ENCODE measurements around the gene ERGIC1.
"Not testable (repeated sequence)": the region's sequence is repeated elsewhere in the genome, so short reads cannot be mapped to it uniquely, and the experiment has no call there.

ERGIC1 gene

GRCh38 chr5:172848419-172848818 lies 14.4 kb downstream of the ERGIC1 start:
- no peak for TF ChIP-seq CTCF (conservative IDR thresholded peaks at IDR 0.05; ENCODE audit: control insufficient read depth, insufficient read depth, low read depth, low read length)
- H3K4me3 ChIP-seq (ENCODE audit: control insufficient read depth, low read depth, low read length), result no peak overlapping the region
- no peak for DNase-seq (ENCODE audit: low read depth)

- DNase-seq (ENCODE audit: low read depth), result peak; percentile 75
- no peak overlapping the region for H3K4me3 ChIP-seq (ENCODE audit: control insufficient read depth, low read depth, low read length)
- no peak for TF ChIP-seq CTCF (conservative IDR thresholded peaks at IDR 0.05; ENCODE audit: control insufficient read depth, insufficient read depth, low read depth, low read length)
Observed at GRCh38 chr5:172849606-172850453, 15.8 kb downstream of the ERGIC1 start.

GRCh38 chr5:172850454-172850797 lies 16.4 kb downstream of the ERGIC1 start:
- no peak overlapping the region for H3K4me3 ChIP-seq (ENCODE audit: control insufficient read depth, low read depth, low read length)
- DNase-seq (ENCODE audit: low read depth), result no peak
- no peak for TF ChIP-seq CTCF (conservative IDR thresholded peaks at IDR 0.05; ENCODE audit: control insufficient read depth, insufficient read depth, low read depth, low read length)

GRCh38 chr5:172851254-172851653 lies 17.2 kb downstream of the ERGIC1 start:
- not testable (repeated sequence) for H3K4me3 ChIP-seq (ENCODE audit: control insufficient read depth, low read depth, low read length); DNase-seq (ENCODE audit: low read depth)

- no peak for TF ChIP-seq CTCF (conservative IDR thresholded peaks at IDR 0.05; ENCODE audit: control insufficient read depth, insufficient read depth, low read depth, low read length)
- DNase-seq (ENCODE audit: low read depth), result peak; percentile 93
Observed at GRCh38 chr5:172852490-172853354, 18.7 kb downstream of the ERGIC1 start.

GRCh38 chr5:172853355-172853975 lies 19.4 kb downstream of the ERGIC1 start:
- no peak overlapping the region for H3K4me3 ChIP-seq (ENCODE audit: control insufficient read depth, low read depth, low read length)
- DNase-seq (ENCODE audit: low read depth), result peak; percentile 58
- TF ChIP-seq CTCF (conservative IDR thresholded peaks at IDR 0.05; ENCODE audit: control insufficient read depth, insufficient read depth, low read depth, low read length), result no peak

More at GRCh38 chr5:172852490-172853354, 18.7 kb downstream of the ERGIC1 start:
- H3K4me3 ChIP-seq (ENCODE audit: control insufficient read depth, low read depth, low read length), result no peak overlapping the region
